ENCODE data around the gene RECQL5.

The RECQL5 gene

DNA sequence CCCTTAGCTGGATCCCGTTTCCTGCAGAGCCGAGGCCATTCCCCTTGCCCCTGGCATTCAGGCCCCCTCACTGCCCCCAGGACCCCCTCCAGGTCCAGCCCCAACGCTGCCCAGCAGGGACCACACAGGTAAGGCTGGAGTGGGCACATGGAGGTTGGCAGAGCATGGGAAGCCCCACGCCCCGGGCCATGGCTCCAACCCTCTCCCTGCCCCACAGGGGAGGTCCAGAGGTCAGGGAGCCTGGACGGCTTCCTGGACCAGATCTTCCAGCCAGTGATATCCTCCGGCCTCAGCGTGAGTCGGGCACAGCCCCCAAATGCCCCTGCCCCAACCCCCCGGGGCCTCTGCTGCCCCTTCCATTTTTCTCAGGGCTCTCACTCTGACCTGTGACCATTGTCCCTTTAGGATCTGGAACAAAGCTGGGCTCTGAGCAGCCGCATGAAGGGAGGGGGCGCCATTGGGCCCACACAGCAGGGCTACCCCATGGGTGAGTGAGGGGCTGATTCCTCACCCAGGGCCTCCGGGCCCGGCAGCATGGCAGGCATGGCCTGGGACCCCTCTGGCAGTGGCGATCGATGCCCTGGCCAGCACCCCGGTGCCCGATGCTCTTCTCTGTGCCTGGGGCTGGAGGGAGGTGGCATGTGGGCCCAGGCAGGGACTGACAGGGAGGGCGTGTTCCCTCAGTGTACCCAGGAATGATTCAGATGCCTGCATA is 52.2 kb downstream of the RECQL5 start:
- H3K4me1 Mint-ChIP-seq, result no peaks in the 10 kb centered on the region
- no peaks in the 10 kb centered on the region for H3K36me3 Mint-ChIP-seq (ENCODE audit: low read depth)
- H3K9me3 Mint-ChIP-seq, result no peaks in the 10 kb centered on the region
- H3K4me3 Mint-ChIP-seq, result no peak overlapping the region
- H3K27ac Mint-ChIP-seq, result no peak overlapping the region
- no peak for TF ChIP-seq CTCF (IDR thresholded peaks at IDR 0.05; ENCODE audit: unreplicated experiment in 3 of 3)
- H3K27me3 Mint-ChIP-seq (ENCODE audit: low read depth), result peaks cover 3% of the 10 kb centered on the region

- no peak overlapping the region for H3K27ac Mint-ChIP-seq
- peaks cover 3% of the 10 kb centered on the region for H3K27me3 Mint-ChIP-seq (ENCODE audit: low read depth)
- no peaks in the 10 kb centered on the region for H3K9me3 Mint-ChIP-seq
- H3K36me3 Mint-ChIP-seq (ENCODE audit: low read depth), result no peaks in the 10 kb centered on the region
- H3K4me1 Mint-ChIP-seq, result no peaks in the 10 kb centered on the region
- TF ChIP-seq CTCF (IDR thresholded peaks at IDR 0.05; ENCODE audit: unreplicated experiment in 3 of 3), result peak in 2 of 3 experiments; percentile 7 to 8
- H3K4me3 Mint-ChIP-seq, result no peak overlapping the region
Observed at GRCh38 chr17:75614006-75614405, 52.9 kb downstream of the RECQL5 start.

DNA sequence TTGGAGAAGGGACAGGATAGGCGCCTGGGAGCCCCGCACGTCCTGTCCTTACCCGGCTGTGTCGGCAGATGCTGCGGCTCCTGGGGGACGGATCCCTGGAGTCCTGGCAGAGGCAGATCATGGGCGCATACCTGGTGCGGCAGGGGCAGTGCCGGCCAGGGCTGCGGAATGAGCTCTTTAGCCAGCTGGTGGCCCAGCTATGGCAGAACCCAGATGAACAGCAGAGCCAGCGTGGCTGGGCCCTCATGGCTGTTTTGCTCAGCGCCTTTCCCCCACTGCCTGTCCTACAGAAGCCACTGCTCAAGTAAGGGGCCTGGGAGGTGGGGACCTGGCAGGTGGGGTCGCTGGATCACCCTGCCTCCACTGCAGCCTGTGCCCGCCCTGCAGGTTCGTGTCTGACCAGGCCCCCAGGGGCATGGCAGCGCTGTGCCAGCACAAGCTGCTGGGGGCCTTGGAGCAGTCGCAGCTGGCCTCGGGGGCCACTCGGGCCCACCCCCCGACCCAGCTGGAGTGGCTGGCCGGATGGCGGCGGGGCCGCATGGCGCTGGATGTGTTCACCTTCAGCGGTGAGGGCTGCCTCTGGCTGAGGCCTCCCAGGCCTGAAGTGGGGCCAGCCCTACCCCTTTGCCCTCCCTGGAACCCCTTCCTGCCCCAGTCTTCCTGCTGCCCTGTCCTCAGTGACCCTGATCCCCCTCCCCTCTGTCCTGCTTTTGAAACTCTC is 53.9 kb downstream of the RECQL5 start:
- Mint-ChIP-seq H3K27ac (no peak overlapping the region), H3K4me1 (no peaks in the 10 kb centered on the region)
- no peak for TF ChIP-seq CTCF (IDR thresholded peaks at IDR 0.05; ENCODE audit: unreplicated experiment in 3 of 3)

DNA sequence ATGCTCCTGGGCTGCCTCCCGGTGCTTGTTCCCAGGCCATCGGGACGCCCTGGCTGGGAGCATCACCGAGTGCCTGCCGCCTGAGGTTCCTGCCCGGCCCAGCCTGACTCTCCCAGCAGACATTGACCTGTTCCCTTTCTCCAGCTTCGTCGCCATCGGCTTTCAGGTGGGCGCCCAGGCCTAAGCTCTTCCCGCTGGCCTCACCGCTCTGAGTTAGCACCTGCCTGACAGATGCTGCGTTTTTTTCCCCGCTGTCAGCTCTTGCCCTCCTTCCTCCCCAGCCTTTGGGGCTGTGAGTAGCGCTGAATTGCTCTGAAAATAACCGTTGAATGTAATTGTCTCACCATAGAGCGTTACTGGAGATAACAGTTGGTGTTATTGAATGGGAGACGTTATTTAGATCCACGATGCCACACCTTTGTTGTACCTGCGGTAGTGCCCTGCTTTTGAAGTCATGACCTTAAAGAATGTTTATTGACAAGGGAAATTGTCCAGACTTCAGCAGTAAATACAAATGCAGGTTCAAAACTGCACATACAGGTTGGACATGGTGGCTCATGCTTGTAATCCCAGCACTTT is 55.0 kb downstream of the RECQL5 start:
- no peak overlapping the region for H3K4me3 Mint-ChIP-seq
- H3K27me3 Mint-ChIP-seq (ENCODE audit: low read depth), result peaks cover 3% of the 10 kb centered on the region
- H3K4me1 Mint-ChIP-seq, result no peaks in the 10 kb centered on the region
- TF ChIP-seq CTCF (IDR thresholded peaks at IDR 0.05; ENCODE audit: unreplicated experiment in 3 of 3), result no peak
- no peaks in the 10 kb centered on the region for H3K9me3 Mint-ChIP-seq
- H3K36me3 Mint-ChIP-seq (ENCODE audit: low read depth), result no peaks in the 10 kb centered on the region
- no peak overlapping the region for H3K27ac Mint-ChIP-seq

More for the DNA sequence above, 53.9 kb downstream of the RECQL5 start:
- no peaks in the 10 kb centered on the region for H3K36me3 Mint-ChIP-seq (ENCODE audit: low read depth)
- H3K4me3 Mint-ChIP-seq, result no peak overlapping the region
- H3K9me3 Mint-ChIP-seq, result no peaks in the 10 kb centered on the region
- peaks cover 3% of the 10 kb centered on the region for H3K27me3 Mint-ChIP-seq (ENCODE audit: low read depth)

DNA sequence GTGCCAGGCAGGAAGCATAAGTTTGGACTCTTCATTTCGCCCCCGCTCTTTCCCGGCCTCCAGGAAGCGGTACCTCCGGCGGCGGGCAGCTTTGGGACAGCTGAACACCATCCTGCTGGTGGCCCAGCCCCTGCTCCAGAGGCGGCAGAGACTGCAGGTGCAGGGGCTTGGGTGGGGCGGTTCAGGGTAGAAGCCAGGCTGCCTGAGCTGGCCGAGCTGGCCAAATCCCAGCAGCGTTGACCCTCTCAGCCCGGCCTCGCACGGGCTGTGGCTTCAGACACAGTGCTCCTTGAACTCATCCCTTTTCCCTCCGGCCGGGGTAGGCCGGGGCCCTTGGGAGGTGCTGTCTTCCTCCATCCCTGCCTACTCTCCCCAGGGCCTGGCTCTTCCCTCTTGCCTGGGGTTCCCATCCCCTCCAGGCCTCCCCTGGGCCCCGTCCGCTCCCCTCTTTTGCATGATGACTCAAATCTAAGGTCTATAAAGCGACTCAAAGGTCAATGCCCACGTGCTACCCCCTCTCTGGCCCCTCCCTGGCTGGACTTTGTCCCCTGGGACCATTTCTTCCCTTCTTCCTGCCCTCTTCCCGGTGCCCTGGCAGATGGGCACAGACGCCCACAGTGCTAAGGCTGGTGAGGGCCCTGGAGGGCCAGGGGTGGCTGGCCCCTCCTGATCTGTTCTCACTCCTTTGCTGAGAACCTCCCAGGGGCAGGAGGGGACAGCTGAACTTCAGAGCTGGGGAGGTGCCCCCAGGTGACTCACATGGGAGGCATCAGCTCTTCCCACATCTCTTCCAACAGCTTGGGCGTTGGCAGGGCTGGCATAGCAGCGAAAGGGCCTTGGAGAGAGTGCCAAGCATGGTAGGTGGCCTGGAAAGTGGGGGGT is 56.6 kb downstream of the RECQL5 start:
- no peak for TF ChIP-seq CTCF (IDR thresholded peaks at IDR 0.05; ENCODE audit: unreplicated experiment in 3 of 3)
- Mint-ChIP-seq H3K4me1 (no peaks in the 10 kb centered on the region), H3K4me3 (no peak overlapping the region), H3K9me3 (no peaks in the 10 kb centered on the region), H3K27ac (no peak overlapping the region), H3K36me3 (ENCODE audit: low read depth) (no peaks in the 10 kb centered on the region), H3K27me3 (ENCODE audit: low read depth) (peaks cover 3% of the 10 kb centered on the region)

Measured in nephron (organoid).